RKO (cell line): ENCODE results near the gene PTAFR.

Experiments
- DNase-seq: peaks from one replicate; pipeline ENCODE4 v3.0.0-alpha.2; 2016; ENCODE audit warnings: low spot score

PTAFR gene

DNA sequence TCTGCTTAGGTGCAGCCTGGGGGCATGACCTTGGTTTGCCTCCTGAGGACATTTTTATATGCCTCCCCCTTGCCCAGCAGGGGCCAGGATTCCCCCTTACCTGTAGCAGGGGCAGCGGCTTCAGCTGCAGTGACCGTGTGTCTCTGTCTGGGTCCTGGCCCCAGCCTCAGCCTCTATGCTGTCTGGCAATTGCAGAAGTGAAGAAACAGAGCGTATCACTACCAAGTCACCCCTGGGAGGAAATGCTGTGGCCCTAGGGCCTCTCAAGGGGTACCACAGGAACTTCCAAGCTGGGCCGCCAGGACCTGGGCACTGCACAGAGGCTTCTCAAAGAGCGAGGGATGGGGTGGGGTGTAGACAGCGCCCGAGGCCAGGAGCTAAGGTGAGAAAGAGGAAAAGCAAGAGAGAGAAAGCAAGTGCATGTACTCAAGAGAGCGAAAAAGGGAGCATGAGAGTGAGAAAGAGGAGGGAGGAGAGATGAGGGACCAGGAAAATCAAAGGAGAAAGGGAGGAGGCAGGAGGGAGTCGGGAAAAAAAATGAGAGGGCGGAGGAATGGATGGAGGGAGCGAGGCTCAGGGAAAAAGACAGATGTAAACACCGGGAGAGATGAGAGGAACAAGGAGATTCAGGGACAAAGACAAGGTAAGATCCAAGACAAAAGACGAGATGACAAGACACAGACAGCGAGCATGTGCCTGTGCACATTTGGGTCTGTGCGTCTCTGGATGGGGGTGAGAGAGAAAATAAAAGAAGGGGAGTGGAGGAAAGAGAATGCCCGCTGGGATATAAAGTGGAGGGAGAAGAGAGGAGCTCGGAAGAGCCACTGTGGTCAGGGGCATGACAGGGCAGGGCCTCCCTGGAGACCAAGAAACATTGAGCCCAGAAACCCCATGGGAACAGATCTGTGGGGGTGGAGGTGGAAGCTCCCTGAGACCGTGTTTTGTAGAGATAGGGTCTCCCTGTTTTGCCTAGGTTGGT, at the start of gene PTAFR:
Gene PTAFR, minus strand, starts transcription at position 199 of the 979 bp plus-strand sequence. CDS start 25,669 bp downstream, outside the sequence.
- no peak for DNase-seq

DNA sequence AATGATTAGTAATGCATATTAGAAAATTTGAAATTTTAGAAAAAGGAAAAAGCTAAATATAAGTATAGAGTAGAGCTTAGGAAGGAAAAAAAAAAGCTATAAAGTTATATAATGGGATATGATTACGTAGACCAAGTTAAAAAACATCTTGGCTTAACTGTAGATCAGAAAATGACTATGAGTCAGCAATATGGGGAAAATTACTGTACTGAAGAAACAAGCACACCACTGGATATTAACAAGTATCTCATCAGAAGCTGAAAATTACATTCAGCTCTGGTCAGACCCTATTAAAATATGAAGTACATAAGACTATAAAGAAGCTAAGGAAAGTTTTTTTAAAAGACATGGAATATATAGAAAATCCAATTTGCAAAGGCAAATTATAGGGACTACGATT, 36.8 kb upstream of the PTAFR start:
- DNase-seq, result no peak

GRCh38 chr1:28209700-28210099, 33.2 kb upstream of the PTAFR start:
- DNase-seq, result no peak

DNA sequence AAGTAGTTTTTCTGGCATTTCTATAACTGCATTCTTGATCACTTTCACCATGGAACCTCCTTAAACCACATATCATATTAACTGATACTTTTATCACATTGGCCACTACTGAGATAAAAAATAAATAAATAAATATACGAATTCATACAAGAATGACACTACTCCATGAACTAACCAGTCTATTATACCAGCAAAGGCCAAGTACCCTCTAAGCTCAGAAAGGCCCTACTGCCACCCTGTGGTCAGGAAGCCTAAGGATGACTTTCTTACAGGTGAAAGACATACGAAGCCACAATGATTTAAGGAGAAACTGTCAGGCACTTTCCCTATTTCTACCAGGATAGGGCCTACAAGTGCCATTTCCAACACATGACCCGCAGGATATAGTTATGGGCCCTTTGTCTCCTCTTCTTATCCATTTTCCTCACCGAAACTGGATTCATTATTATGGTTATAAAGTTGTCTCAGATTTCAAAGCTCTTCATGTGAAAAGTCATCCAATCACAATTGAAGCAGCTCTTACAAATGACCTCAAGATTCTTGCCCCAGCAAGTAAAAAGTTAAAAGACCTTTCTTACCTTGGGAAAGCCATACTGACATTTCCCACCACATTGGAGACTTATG, 32.4 kb upstream of the PTAFR start:
- peak; percentile 61 for DNase-seq

GRCh38 chr1:28205243-28205642, 28.8 kb upstream of the PTAFR start:
- DNase-seq, result no peak

GRCh38 chr1:28200234-28200873, 23.9 kb upstream of the PTAFR start:
- DNase-seq, result no peak

DNA sequence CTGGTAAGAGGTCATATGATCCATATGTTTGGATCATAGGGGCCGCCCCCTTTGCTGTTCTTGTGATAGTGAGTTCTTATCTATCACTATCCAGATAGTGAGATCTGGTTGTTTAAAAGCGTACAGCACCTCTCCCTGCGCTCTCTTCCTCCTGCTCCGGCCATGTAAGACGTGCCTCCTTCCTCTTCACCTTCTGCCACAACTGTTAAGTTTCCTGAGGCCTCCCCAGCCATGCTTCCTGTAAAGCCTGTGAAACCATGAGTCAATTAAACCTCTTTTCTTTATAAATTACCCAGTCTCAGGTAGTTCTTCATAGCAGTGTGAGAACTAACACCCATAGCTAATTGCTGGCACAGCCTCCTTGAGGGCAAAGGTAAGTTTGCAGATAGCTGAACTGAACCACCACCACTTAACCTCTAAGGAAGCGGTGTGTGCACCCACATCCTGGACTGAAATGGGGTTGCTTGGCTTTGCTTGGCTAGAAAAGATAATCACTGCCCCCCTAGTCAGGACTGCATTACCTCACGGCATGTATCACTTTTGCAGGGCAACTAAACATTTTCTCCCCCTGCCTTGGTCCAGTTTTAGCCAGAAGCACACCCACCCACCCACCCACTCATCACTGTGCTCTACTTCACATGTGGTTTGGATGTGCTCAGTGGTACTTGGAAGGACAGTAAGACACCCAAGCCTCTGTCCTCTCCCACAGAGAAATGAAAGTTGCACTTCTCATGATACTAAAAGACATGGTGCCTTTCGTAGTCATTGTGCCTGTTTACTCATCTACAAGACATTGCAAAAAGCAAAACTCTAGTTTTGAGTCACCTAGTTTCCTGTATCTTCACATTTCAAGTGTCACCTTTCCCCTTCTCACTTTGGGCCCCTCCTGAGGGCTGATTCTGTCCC, 23.1 kb upstream of the PTAFR start:
- DNase-seq, result no peak

- no peak for DNase-seq
Observed at GRCh38 chr1:28197682-28198415, 21.4 kb upstream of the PTAFR start.

GRCh38 chr1:28196330-28196729, 19.8 kb upstream of the PTAFR start:
- no peak for DNase-seq

- no peak for DNase-seq
Observed at GRCh38 chr1:28195780-28196179, 19.3 kb upstream of the PTAFR start.

DNA sequence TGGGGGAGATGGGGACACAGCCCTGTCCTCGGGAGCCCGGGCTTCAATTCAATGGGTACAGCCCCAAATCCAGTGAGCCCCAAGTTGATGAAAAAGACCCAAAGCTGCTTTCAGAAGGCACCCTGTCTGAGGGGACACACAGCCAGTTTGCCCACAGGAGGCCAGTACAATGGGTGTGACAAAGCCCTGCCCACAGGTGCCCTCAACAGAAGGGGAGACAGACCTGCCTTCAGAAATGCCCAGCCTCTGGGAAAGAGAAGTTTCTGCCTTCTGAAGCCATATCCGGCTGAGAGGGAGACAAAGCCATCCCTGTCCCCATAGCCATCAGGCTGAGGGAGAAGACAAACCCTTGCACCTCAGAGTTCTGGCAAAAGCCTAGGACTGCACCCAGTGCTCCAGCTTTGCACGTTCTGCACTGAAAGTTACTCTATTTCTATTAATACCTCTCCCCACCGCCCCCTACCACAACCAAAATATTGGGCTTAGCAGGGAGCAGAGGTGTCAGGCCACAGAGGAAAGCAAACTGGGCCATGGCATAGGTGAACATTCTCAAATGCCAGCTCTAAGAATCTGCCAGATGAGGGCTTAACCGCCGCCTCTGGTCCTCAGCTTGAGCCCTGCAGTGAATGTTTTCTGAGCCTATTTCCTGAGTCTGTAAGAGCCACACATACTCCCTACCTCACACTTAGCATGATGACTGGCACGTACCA, 18.0 kb upstream of the PTAFR start:
- no peak for DNase-seq

GRCh38 chr1:28193701-28194161, 17.2 kb upstream of the PTAFR start:
- no peak for DNase-seq

GRCh38 chr1:28190996-28191645, 14.6 kb upstream of the PTAFR start:
- DNase-seq, result no peak

GRCh38 chr1:28190337-28190979, 14.0 kb upstream of the PTAFR start:
- no peak for DNase-seq

- no peak for DNase-seq
Observed at GRCh38 chr1:28185071-28185470, 8.6 kb upstream of the PTAFR start.

DNA sequence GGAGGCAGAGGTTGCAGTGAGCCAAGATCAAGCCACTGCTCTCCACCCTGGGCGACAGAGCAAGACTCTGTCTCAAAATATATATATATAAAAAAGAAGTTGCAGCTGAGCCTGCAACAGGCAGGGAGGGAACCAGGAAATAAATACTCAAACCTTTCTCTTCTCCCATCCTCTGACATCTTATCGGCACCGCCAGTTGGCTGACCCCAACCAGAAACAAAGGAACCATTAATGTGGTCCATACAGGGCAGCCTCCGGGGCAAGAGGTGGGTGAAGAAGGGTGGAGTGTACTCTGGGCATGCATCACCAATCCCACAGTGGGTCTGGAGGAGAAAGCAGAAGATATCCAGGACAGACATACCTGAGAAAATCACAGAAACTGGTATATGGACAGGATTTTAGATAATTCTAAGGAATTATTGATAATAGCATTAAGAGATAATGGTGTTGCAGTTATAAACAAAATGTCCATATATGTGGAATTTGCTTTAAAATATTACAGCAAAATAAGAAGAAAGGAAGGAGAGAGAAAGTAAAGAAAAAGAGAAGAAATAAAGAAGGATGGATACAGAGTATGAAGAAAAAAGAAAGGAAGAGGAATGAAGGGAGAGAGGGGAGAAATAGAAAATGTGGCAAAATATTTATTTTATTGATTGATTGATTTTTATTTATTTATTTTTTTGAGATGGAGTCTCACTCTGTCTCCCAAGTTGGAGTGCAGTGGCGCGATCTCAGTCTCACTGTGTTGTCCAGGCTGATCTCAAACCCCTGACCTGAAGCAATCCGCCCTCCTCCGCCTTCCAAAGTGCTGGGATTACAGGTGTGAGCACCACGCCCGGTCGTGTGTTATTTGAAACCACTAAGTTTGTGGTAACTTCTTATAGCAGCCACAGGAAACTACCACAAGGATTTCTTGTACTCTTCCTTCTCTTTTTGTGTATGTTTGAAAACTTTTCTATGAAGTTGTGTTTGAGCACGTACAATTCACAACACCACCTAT, 4.1 kb upstream of the PTAFR start:
- DNase-seq, result no peak

GRCh38 chr1:28178690-28179485, 2.4 kb upstream of the PTAFR start:
- DNase-seq, result no peak
